OCI-LY7 (cell line): ENCODE measurements around the gene SLC37A1.

Source experiments
- EZH2phosphoT487 ChIP-seq: fragments of 200-600 bp; sonication (generic); IDR thresholded peaks from 2 replicates; pipeline ENCODE4 v1.6.1; 2018; ENCODE audit warnings: low read depth, borderline replicate concordance, mild to moderate bottlenecking, mixed run types, antibody characterized with exemption, low read length, moderate library complexity, mixed read lengths
- TF ChIP-seq, protein P1 (sequence below): fragments of 200-600 bp; sonication (generic); conservative IDR thresholded peaks from 2 replicates; pipeline ENCODE4 v1.5.1; 2014; ENCODE audit warnings: mild to moderate bottlenecking, antibody characterized with exemption, low read length, moderate library complexity, mixed read lengths

DNA sequence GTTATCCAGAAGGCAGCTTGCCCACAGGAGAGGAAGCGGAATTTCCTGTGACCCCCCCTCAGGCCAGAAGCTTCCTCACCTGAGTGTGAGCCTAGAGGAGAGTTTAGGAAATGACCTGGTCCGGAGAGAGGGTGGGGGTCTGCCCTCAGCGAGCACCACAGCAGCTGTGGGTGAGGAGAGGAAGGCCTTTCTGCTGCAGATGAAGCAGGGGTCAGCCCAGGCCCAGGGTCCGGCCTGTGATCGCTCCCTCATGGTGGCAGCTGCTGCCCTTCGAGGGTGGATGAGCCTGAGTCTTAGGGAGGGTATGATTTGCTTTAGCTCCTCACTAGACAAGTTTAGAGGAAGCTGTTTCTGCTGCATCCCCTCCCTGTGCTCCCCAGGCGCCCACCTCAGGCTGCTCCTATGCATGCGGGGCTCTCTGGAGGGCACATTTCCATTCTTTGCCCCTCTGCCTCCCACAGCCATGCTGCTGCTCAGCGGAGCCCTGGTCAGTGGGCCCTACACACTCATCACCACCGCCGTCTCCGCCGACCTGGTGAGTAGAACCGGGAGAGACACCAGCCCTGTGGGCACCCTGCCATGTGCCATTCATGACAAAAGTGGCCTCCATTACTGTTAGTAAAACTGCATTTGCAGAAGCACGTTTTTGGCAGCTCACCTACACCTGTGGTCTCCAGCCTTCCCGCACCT, 53.0 kb downstream of the SLC37A1 start:
- TF ChIP-seq, protein P1, sequence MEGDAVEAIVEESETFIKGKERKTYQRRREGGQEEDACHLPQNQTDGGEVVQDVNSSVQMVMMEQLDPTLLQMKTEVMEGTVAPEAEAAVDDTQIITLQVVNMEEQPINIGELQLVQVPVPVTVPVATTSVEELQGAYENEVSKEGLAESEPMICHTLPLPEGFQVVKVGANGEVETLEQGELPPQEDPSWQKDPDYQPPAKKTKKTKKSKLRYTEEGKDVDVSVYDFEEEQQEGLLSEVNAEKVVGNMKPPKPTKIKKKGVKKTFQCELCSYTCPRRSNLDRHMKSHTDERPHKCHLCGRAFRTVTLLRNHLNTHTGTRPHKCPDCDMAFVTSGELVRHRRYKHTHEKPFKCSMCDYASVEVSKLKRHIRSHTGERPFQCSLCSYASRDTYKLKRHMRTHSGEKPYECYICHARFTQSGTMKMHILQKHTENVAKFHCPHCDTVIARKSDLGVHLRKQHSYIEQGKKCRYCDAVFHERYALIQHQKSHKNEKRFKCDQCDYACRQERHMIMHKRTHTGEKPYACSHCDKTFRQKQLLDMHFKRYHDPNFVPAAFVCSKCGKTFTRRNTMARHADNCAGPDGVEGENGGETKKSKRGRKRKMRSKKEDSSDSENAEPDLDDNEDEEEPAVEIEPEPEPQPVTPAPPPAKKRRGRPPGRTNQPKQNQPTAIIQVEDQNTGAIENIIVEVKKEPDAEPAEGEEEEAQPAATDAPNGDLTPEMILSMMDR = no peak
- no peak for TF ChIP-seq EZH2phosphoT487
